ENCODE results near the gene CHD8. TPM values are rescaled to one million over a fixed set of nuclear protein-coding genes. Genes with fewer than 3 reads are reported as not detected.

CHD8 gene
- total and polyA plus RNA-seq, 2 of the 13 experiments (the other 11 are each of a cell fraction or from before 2014, with no cell fraction given), result 35.1 to 79.6 TPM

GRCh38 chr14:21436567-21437062, 19.3 kb downstream of the CHD8 start (continued):
- TF ChIP-seq TERF1 (CRISPR knock-in tag; IDR thresholded peaks at IDR 0.05) (no peak), ZNF605 (CRISPR knock-in tag; IDR thresholded peaks at IDR 0.05) (no peak), KLF13 (CRISPR knock-in tag; IDR thresholded peaks at IDR 0.05) (no peak), ZFP36L2 (CRISPR knock-in tag; IDR thresholded peaks at IDR 0.05) (no peak), FIP1L1 (IDR thresholded peaks at IDR 0.05; ENCODE audit: borderline replicate concordance, insufficient read depth, low read depth, low read length) (no peak), RELA (CRISPR knock-in tag; IDR thresholded peaks at IDR 0.05) (no peak; the same call in 1 of the 2 replicates), CEBPZ (IDR thresholded peaks at IDR 0.05; ENCODE audit: low read length) (no peak), SOX13 (IDR thresholded peaks at IDR 0.05) (no peak), SOX13 (CRISPR knock-in tag; conservative IDR thresholded peaks at IDR 0.05 in 1 of 2, IDR thresholded peaks at IDR 0.05 in 1 of 2) (no peak), NR1H2 (CRISPR knock-in tag; IDR thresholded peaks at IDR 0.05; ENCODE audit: borderline replicate concordance, low read depth) (no peak), HHEX (CRISPR knock-in tag; IDR thresholded peaks at IDR 0.05) (no peak), ELF4 (CRISPR knock-in tag; IDR thresholded peaks at IDR 0.05; ENCODE audit: borderline replicate concordance) (no peak), NCOA2 (CRISPR knock-in tag; IDR thresholded peaks at IDR 0.05) (no peak), ZNF256 (CRISPR knock-in tag; conservative IDR thresholded peaks at IDR 0.05) (no peak), ZNF564 (CRISPR knock-in tag; IDR thresholded peaks at IDR 0.05) (no peak), ZNF3 (CRISPR knock-in tag; IDR thresholded peaks at IDR 0.05) (no peak), ZNF816 (CRISPR knock-in tag; IDR thresholded peaks at IDR 0.05; ENCODE audit: borderline replicate concordance) (0 out of 2 replicates have a peak, but pooled peaks have one; percentile 6), MAFK (conservative IDR thresholded peaks at IDR 0.05 in 1 of 2, IDR thresholded peaks at IDR 0.05 in 1 of 2; ENCODE audit: low read length in 2 of 2) (no peak), ZNF44 (CRISPR knock-in tag; IDR thresholded peaks at IDR 0.05) (0 out of 2 replicates have a peak, but pooled peaks have one; percentile 18), HIVEP1 (CRISPR knock-in tag; IDR thresholded peaks at IDR 0.05) (no peak), SMAD9 (CRISPR knock-in tag; IDR thresholded peaks at IDR 0.05) (no peak), ISL2 (CRISPR knock-in tag; IDR thresholded peaks at IDR 0.05) (no peak), ERF (CRISPR knock-in tag; IDR thresholded peaks at IDR 0.05) (no peak), ZNF446 (CRISPR knock-in tag; IDR thresholded peaks at IDR 0.05) (no peak)
